ENCODE measurements around the gene STING1.
"Not testable (repeated sequence)": the region's sequence is repeated elsewhere in the genome, so short reads cannot be mapped to it uniquely, and the experiment has no call there.

STING1 gene

GRCh38 chr5:139468421-139468931, 14.1 kb downstream of the STING1 start:
- DNase-seq (ENCODE audit: low spot score), result no peak

- DNase-seq (ENCODE audit: low spot score), result no peak
These were observed 19.8 kb downstream of the STING1 start, which contains the start of gene ECSCR for GRCh38 chr5:139462586-139463276. Gene ECSCR (minus strand): TSS chr5:139462743. CDS start chr5:139462670, 73 bp downstream.

DNA sequence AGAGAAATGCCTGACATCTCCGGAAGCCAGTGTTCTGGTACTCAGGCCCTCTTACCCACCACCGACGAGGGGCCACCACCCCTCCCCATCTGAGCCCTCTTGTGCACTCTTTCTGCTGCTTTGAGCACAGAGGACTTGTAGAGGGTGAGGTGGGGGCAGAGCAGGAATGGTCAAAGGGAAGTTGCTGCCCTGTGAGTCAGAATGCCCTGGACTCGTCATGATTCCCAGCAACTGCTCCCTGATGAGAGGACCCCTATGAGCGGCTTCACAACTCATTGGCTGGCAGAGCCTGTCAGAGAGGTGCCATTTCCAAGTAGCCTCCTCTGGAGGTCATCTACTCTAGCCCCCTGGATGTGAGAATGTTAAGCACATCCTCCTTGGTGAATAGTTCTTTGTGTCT, 20.9 kb downstream of the STING1 start:
- DNase-seq (ENCODE audit: low spot score), result peak; percentile 73

- no peak for DNase-seq (ENCODE audit: low spot score)
These were observed 21.4 kb downstream of the STING1 start for GRCh38 chr5:139461176-139461575.

DNA sequence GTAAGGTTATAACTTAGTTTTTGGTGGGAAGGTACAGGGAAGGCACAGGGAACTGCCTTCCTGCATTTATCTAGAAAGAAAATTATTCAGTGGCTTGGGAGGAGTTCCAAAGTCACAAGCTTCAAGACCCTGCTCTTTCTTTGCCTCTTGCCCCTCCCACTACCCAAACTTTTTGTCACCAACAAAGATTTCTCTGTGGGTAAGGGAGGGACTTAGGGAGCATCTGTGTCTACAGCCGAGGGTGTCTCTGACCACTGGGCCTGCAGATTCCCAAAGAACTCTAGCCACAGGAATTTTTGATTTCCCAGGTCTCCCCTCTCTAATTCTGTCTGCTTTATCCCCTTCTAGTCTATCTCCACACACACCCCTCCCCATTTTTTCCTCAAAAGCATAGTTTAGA, 22.1 kb downstream of the STING1 start:
- no peak for DNase-seq (ENCODE audit: low spot score)

GRCh38 chr5:139459451-139459934, 23.1 kb downstream of the STING1 start:
- DNase-seq (ENCODE audit: low spot score), result no peak

DNA sequence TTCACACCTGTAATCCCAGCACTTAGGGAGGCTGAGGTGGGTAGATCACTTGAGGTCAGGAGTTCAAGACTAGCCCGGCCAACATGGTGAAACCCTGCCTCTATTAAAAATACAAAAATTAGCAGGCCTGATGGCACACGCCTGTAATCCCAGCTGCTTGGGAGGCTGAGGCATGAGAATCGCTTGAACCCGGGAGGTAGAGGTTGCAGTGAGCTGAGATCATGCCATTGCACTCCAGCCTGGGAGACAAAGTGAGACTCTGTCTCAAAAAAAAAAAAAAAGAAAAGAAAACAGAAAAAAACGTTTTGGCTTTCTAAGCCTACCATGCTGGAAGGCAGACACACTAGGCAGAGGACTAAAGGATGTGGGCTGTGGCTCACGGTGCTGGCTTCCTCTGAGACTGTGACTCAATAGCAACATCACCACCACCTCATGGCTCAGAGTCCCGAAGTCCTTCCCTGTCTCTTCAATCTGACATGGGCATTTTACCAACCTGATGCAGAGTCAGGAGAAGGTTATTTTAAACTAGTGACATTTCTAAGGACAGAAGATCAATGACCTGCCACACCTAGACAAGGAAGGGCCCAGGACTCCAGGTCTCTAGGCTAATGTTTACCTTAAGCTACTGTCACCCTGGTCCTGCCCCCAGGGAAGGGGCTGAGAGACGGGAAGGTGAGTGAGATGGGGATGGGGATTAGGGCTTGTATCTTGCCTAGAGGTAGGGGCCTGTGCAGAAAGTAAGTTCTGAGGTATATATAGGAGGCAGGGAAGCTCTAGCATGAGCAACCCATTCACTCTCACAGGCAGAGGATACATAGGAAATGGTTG, 23.8 kb downstream of the STING1 start:
- peak; percentile 90 for DNase-seq (ENCODE audit: low spot score)

- DNase-seq (ENCODE audit: low spot score), result no peak
These were observed 24.8 kb downstream of the STING1 start for GRCh38 chr5:139457653-139458306.

- DNase-seq (ENCODE audit: low spot score), result no peak
These were observed 25.3 kb downstream of the STING1 start for GRCh38 chr5:139457241-139457640.

DNA sequence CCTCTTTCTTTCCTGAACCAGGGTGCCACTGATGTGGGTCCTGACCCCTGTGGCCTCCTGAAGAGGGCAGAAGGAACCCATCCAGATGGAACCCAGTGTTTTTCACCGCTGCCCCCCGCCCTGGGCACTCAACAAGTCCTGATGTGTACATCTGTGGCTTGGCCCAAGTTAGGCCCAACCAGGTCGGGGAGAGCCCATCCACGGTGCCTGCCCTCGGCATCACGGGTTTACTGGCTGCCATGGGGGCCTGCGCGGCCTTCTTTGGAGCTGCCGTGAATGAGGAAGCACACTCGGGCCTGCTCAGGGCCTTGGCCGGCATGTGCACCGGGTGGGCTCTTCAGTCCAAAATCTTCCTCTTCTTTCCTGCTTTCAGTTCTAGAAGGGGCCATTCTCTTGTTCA, 25.8 kb downstream of the STING1 start:
- DNase-seq (ENCODE audit: low spot score), result no peak

DNA sequence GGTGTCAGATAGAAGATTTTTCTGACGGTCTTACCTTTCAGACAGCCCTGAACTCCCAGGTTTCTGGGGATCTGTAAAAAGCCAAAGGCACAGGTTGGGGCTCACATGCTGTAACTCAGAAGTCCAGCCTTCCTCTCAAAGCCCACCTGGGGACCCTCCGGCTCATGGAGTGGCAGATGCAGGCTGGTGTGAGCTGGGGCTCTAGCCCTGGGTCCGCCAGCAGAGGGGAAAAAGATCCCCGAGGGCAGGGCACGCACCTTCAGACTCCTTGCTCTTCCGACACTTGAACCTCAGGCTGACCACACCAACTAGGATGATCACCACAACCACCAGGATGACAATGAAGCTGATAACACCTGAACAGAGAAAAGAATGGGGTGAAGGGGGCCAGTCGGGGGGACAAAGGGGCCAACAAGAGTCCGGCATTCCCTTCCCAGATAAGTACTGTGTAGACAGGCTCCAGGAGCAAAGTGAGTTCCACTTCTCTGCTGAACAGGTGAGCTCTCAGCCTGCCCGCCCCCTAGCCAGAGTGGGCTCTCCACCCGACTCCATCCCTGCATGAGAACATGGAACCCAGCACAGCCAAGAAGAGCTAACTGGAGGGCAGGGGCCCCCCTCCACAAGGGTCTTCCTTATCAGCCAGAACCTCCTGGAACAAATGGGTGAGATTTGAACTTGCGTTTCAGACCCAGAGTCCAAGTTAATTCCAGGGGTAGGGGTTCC, 27.8 kb downstream of the STING1 start:
- DNase-seq (ENCODE audit: low spot score), result no peak

- no peak for DNase-seq (ENCODE audit: low spot score)
These were observed 28.6 kb downstream of the STING1 start for GRCh38 chr5:139453683-139454567.

DNA sequence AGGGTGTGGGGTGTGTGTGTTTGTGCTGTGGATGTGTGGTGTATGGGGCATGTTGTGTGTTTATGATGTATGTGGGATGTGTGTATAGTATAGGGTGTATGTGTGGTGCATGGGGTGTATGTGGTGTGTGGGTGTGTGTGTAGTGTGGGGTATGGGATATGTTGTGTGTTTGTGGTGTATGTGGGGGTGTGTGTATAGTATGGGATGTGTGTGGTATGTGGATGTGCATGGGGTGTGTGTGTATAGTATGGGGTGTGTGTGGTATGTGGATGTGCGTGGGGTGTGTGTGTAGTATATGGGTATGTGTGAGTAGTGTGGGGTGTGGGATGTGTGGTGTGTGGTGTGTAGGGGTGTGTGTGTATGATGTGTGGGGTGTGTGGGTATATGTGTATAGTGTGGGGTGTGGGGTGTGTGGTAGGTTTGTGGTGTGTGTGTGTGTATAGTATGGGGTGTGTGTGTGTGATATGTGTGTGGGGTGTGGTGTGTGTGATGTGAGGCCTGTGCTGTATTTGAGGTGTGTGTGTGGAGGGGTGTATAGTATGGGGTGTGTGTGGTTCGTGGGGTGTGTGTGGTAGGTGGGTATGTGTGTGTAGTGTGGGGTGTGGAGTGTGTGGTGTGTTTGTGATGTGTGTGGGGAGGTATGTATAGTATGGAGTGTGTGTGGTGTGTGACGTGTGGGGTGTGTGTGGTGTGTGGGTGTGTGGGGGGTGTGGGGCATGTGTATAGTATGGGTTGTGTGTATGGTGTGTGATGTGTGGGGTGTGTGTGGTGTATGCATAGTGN, 30.5 kb downstream of the STING1 start:
- DNase-seq (ENCODE audit: low spot score), result no peak

DNA sequence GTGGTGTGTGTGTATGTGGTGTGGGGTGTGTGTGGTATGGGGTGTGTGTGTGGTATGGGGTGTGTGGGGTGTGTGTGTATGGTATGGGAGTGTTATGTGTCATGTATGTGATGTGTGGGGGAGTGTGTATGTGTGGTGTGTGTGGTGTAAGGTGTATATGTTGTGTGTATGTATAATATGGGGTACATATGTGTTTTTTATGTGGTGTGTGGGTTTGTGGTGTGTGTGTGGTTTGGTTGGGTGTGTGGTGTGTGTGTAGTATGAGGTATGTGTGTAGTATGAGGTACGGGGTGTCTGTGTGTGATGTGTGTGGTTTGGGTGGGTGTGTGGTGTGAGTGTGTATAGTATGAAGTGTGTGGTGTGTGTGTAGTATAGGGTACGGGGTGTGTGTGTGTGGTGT, 31.4 kb downstream of the STING1 start:
- DNase-seq (ENCODE audit: low spot score), result no peak

DNA sequence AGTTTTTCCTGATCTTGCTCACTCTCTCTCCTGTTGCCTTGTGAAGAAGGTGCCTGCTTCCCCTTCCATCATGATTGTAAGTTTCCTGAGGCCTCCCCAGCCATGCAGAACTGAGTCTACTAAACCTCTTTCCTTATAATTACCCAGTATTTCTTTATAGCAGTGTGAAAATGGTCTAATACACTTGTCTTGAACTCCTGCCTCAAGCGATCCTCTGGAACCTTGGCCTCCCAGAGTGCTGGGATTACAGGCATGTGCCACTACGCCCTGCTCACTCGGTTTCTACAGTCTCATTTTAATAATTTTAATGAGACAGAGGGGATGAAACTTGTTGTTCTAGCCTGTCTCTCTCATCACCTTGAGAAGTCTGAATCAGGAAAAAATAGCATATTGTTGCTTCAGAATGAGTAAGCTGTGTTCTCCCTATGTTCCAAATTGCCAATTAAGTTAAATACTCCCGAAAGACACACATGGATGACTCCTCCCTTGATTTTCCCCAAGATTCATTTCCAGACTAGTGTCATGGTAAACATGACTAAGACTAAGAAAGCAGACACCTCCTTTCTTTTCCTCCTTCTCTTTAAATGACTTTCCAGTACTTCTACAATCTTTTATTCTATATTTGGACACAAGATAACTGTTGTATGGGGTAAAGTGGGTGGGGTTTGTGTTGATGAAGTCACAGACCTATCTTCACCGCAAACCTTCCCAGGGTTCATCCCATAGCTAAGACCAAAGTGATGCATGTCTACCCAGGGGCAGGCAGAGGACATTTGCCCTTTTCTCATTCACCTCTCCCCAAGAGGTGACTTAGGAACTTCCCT, 35.4 kb downstream of the STING1 start:
- no peak for DNase-seq (ENCODE audit: low spot score)

DNA sequence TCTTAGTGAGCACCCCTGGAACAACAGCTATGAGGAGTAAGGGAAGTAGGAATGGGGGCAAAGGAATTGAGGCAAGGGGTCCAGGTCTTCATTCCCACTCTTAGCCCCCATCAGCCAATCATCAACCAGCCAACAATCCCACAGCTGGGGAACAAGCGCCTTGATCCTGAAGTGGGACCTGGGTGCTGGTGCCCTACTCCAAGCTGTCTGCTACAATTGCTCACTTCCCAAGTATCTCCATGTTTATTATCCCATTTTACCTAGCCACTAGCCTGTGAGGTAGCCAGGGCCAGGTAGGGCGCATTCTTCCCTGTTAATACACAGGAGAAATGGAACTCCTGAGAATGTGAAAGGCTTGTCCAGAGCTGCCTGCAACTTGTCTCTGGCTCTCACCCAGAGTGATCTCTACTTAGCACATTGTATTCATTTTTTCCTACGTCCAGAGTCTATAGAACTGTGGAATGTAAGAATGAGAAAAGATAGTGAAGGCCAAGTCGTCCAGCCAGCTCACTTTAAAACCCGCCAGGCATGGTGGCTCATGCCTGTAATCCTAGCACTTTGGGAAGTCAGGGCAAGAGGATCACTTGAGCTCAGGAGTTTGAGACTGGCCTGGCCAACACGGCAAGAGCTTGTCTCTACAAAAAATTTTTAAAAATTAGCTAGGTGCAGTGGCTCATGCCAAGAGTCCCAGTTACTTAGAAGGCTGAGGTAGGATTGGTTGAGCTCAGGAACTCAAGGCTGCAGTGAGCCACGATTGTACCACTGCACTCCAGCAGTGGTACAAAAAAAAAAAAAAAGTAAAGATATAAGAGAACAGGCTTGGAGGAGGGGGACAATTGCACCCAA, 37.0 kb downstream of the STING1 start:
- DNase-seq (ENCODE audit: low spot score), result no peak

GRCh38 chr5:139443831-139444453, 38.6 kb downstream of the STING1 start:
- DNase-seq (ENCODE audit: low spot score), result peak; percentile 59

- DNase-seq (ENCODE audit: low spot score), result not testable (repeated sequence)
These were observed 42.1 kb downstream of the STING1 start for GRCh38 chr5:139440416-139440815.

Measured in AG20443 (cell line).